T-cell (primary cell): Measurements from ENCODE around the gene CDH4. TPM values are rescaled to one million over a fixed set of nuclear protein-coding genes. Genes with fewer than 3 reads are reported as not detected.

Experiments
- ATAC-seq, 4 experiments: fragments of 200-7000 bp in 3 of 4; fragments of 150-1000 bp in 1 of 4; cut with Tn5 transposase; replicated peaks in 1 of 4; 1 replicate in 3 of 4; 2 replicates in 1 of 4; pipeline ENCODE4 v1.10.0; 2021; ENCODE audit warnings: moderate library complexity in 3 of 4, mild to moderate bottlenecking in 2 of 4, moderate number of reproducible peaks in 1 of 4
- CTCF ChIA-PET, 2 donors: fragments of 300-600 bp; sonication (Branson Sonifier 250); formaldehyde crosslinking; loops; one replicate each; lab custom pipeline; 2022; ENCODE audit warnings: antibody characterized with exemption in 2 of 2; lab: Charles Lee
- POLR2A ChIA-PET, 2 donors: fragments of 300-600 bp; sonication (Branson Sonifier 250); formaldehyde crosslinking; loops; one replicate each; lab custom pipeline; 2022; ENCODE audit warnings: antibody characterized with exemption in 2 of 2; lab: Charles Lee
- DNase-seq, 35 experiments: peaks; one replicate each; pipeline versions ENCODE4 v3.0.0 to v3.0.0-alpha.2; 2013 to 2023
- H3K27ac ChIP-seq: one replicate; pipeline ENCODE4 v1.5.1; 2013; ENCODE audit warnings: low read length
- H3K27me3 ChIP-seq, 2 experiments: replicated peaks in 1 of 2; 1 replicate in 1 of 2; 2 replicates in 1 of 2; pipeline versions ENCODE4 v1.6.1 to v1.7.0; 2013; ENCODE audit warnings: low read length in 1 of 2, mixed read lengths in 1 of 2; ENCODE audit not compliant: control insufficient read depth in 2 of 2, insufficient read depth in 2 of 2; ENCODE audit errors: extremely low read depth in 1 of 2
- H3K36me3 ChIP-seq, 2 donors: 1 replicate in 1 of 2; 2 replicates in 1 of 2; pipeline versions ENCODE4 v1.6.1 to v1.7.0; 2013; ENCODE audit warnings: low read length in 1 of 2; ENCODE audit not compliant: control insufficient read depth in 2 of 2, insufficient read depth in 1 of 2; ENCODE audit errors: extremely low read depth in 1 of 2
- H3K4me1 ChIP-seq, 2 experiments: 1 replicate in 1 of 2; 2 replicates in 1 of 2; pipeline versions ENCODE4 v1.6.1 to v1.7.0; 2013; ENCODE audit warnings: low read length in 2 of 2, mixed read lengths in 1 of 2; ENCODE audit not compliant: insufficient read depth in 2 of 2, control insufficient read depth in 1 of 2; ENCODE audit errors: extremely low read depth in 1 of 2
- H3K4me3 ChIP-seq, 2 donors: 1 replicate in 1 of 2; 2 replicates in 1 of 2; pipeline versions ENCODE4 v1.5.1 to v1.7.0; 2013; ENCODE audit warnings: mild to moderate bottlenecking in 2 of 2, low read length in 1 of 2, moderate library complexity in 1 of 2; ENCODE audit not compliant: control insufficient read depth in 1 of 2; ENCODE audit errors: extremely low read depth in 1 of 2
- H3K9me3 ChIP-seq: 2 replicates; pipeline ENCODE4 v1.7.0; 2013
- H3K27ac Mint-ChIP-seq, 2 donors: one replicate each; pipeline ENCODE4 v1.8.0; 2020 to 2021; ENCODE audit warnings: mild to moderate bottlenecking in 2 of 2, mixed read lengths in 2 of 2
- H3K27me3 Mint-ChIP-seq, 2 donors: one replicate each; pipeline ENCODE4 v1.8.0; 2021 to 2022; ENCODE audit warnings: mixed read lengths in 2 of 2
- H3K36me3 Mint-ChIP-seq: one replicate; pipeline ENCODE4 v1.8.0; 2021; ENCODE audit warnings: mixed read lengths
- H3K4me1 Mint-ChIP-seq, 3 donors: one replicate each; pipeline ENCODE4 v1.8.0; 2020 to 2022; ENCODE audit warnings: mixed read lengths in 3 of 3, mild to moderate bottlenecking in 1 of 3
- H3K4me3 Mint-ChIP-seq, 3 donors: one replicate each; pipeline ENCODE4 v1.8.0; 2020 to 2022; ENCODE audit warnings: mild to moderate bottlenecking in 3 of 3, mixed read lengths in 3 of 3, moderate library complexity in 3 of 3
- H3K9me3 Mint-ChIP-seq, 3 donors: one replicate each; pipeline ENCODE4 v1.8.0; 2020 to 2022; ENCODE audit warnings: mixed read lengths in 3 of 3
- WGBS: methylation state at CpG from one replicate; pipeline ENCODE4 v1.1.5; 2013; ENCODE audit warnings: missing lambda C conversion rate; ENCODE audit not compliant: insufficient coverage; 5-methylcytosine and 5-hydroxymethylcytosine counted together
- total RNA-seq, 35 experiments: library from RNA in 6 of 35; stranded (reverse) in 6 of 35; fragments of 120-200 nt in 1 of 35; gene quantifications; one replicate each; pipeline versions ENCODE4 v1.2.1 to v1.2.4 and lab custom pipeline; 2013 to 2026

Gene CDH4
- total RNA-seq, 5 donors from 2014 or later (not counting 1 experiment from before 2014, with no cell fraction given) = 0.06 to 0.64 (median 0.14) TPM

DNA sequence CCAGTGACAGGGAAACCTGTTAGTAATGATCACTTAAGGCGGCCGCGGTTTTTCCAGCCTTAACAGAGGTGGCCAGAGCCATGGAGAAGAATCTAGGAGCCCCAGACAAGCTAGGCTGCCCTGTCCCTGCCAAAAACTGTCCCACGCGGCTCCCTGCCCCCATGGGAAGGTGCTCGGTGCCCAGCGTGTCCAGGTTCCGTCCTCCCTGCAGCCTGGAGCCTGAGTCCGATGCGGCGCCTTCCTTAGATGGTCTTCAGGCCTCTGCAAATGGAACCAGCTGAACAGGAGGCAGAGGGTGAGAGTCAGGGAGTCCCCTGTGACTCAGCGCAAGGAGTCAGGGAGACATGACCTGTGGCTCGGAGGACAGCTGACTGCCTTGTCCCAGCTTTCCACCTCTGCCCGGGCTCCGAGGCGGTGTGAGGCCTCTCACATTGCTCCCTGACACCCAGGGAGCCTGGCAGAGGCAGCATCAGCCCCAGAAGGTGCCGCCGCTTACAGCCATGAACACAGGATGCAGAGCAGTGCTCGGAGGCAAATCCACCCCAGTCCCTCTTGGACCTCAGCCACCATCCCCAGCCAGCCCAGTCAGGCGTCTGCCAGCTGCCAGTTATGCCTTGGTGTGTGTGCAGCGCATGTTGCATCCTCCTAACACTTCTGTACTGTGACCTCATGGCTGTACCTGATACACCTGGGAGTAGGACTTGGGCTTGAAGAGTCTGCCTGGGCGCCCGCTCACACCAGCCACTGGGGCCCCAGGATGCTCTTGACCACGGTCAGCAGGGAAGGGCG is 377.7 kb downstream of the CDH4 start:
- H3K27me3 ChIP-seq = peaks cover 0 to 5% of the 10 kb centered on the region in 2 experiments
- Mint-ChIP-seq H3K36me3 (no peaks in the 10 kb centered on the region), H3K4me3 (no peak overlapping the region), H3K4me1 (no peaks in the 10 kb centered on the region), H3K27me3 (no peaks in the 10 kb centered on the region), H3K27ac (no peak overlapping the region), H3K9me3 (peaks cover 0 to 6% (median 0%) of the 10 kb centered on the region in 3 donors)
- DNase-seq (no peak), ATAC-seq (no peak)
- no peaks in the 10 kb centered on the region for H3K9me3 ChIP-seq
- H3K27ac ChIP-seq = no peak overlapping the region
- 73% methylated on average over 24 of the region's 25 CpGs for WGBS
- no peaks in the 10 kb centered on the region for H3K36me3 ChIP-seq
- CTCF ChIA-PET = no interaction called here
- no peak overlapping the region for H3K4me3 ChIP-seq
- H3K4me1 ChIP-seq = no peaks in the 10 kb centered on the region
- POLR2A ChIA-PET = no interaction called here

DNA sequence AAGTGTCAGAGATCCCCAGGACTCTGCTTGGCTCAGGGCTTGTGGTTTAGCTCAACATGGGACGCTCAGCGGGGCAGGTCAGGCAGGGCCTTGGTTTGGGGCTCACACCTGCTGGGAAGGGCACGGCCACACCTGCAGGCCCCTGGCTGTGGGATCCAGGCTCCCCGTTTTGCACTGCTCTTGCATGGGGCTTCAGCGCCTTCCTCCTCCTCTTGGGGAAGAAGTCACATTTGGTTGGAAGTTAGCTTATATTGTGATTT is 378.3 kb downstream of the CDH4 start:
- WGBS = 83% methylated on average over 3 of the region's 5 CpGs
- no peak overlapping the region for H3K27ac Mint-ChIP-seq
- Histone ChIP-seq H3K4me3 (no peak overlapping the region), H3K9me3 (no peaks in the 10 kb centered on the region), H3K27me3 (peaks cover 0 to 5% of the 10 kb centered on the region in 2 experiments), H3K27ac (no peak overlapping the region), H3K4me1 (no peaks in the 10 kb centered on the region), H3K36me3 (no peaks in the 10 kb centered on the region)
- POLR2A ChIA-PET = no interaction called here
- no peak for ATAC-seq
- H3K27me3 Mint-ChIP-seq = no peaks in the 10 kb centered on the region
- CTCF ChIA-PET = no interaction called here
- H3K4me1 Mint-ChIP-seq = no peaks in the 10 kb centered on the region
- H3K4me3 Mint-ChIP-seq = no peak overlapping the region
- no peak for DNase-seq
- no peaks in the 10 kb centered on the region for H3K36me3 Mint-ChIP-seq
- peaks cover 0 to 6% (median 0%) of the 10 kb centered on the region in 3 donors for H3K9me3 Mint-ChIP-seq

DNA sequence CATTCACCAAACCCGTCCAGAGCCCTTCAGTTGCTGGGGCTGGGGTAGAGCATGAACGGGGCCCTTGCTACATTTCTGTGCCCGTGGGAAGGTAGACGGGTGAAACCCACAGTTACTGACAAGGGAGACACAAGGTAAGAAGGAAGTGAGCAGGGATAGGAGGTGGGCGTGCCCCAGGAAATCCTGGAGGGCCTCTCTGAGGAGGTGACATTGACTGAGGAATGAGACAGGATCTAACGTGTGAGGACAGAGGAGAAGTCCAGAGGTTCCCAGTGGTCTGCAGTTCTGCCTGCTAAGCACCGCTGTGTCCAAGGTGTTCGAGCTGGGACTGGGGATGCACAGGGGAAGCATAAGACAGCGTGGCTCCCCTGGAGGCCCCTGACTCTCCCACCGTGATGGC is 378.8 kb downstream of the CDH4 start:
- no peak for DNase-seq
- Histone ChIP-seq H3K4me3 (no peak overlapping the region), H3K4me1 (no peaks in the 10 kb centered on the region), H3K27ac (no peak overlapping the region), H3K27me3 (peaks cover 0 to 5% of the 10 kb centered on the region in 2 experiments), H3K9me3 (no peaks in the 10 kb centered on the region), H3K36me3 (no peaks in the 10 kb centered on the region)
- H3K36me3 Mint-ChIP-seq = no peaks in the 10 kb centered on the region
- ChIA-PET CTCF (no interaction called here), POLR2A (no interaction called here)
- 75% methylated on average over 8 of the region's 10 CpGs for WGBS
- ATAC-seq = no peak
- peaks cover 0 to 6% (median 0%) of the 10 kb centered on the region in 3 donors for H3K9me3 Mint-ChIP-seq
- no peaks in the 10 kb centered on the region for H3K4me1 Mint-ChIP-seq
- H3K27me3 Mint-ChIP-seq = no peaks in the 10 kb centered on the region
- no peak overlapping the region for H3K4me3 Mint-ChIP-seq
- no peak overlapping the region for H3K27ac Mint-ChIP-seq

DNA sequence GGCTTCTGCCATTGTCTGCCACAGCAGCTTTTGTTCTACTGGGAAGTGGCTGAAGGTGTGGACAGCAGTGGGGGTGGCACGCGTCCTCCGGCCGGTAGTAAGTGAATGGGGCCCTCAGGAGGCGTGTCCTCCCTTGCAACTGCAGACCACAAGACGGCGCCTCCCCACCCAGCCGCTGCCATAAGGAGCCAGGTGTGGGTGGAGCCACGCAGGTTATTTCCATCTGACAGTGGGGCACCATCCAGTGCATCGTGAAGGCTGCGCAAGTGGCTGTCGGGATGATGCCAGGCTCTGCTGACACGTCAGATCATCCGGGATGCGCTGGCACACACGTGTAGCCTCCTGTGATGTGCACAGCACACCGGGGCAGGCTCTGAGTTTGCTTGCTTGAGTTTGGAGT is 379.7 kb downstream of the CDH4 start:
- no peak overlapping the region for H3K4me3 Mint-ChIP-seq
- POLR2A ChIA-PET = no interaction called here
- DNase-seq (no peak), ATAC-seq (no peak)
- Histone ChIP-seq H3K4me1 (no peaks in the 10 kb centered on the region), H3K36me3 (no peaks in the 10 kb centered on the region), H3K27ac (no peak overlapping the region), H3K9me3 (no peaks in the 10 kb centered on the region), H3K4me3 (no peak overlapping the region), H3K27me3 (peaks cover 0 to 7% of the 10 kb centered on the region in 2 experiments)
- H3K27ac Mint-ChIP-seq = no peak overlapping the region
- H3K36me3 Mint-ChIP-seq = no peaks in the 10 kb centered on the region
- H3K9me3 Mint-ChIP-seq = peaks cover 0 to 6% (median 0%) of the 10 kb centered on the region in 3 donors
- CTCF ChIA-PET = no interaction called here
- no peaks in the 10 kb centered on the region for H3K27me3 Mint-ChIP-seq
- no peaks in the 10 kb centered on the region for H3K4me1 Mint-ChIP-seq
- 81% methylated on average over 16 of the region's 17 CpGs for WGBS

DNA sequence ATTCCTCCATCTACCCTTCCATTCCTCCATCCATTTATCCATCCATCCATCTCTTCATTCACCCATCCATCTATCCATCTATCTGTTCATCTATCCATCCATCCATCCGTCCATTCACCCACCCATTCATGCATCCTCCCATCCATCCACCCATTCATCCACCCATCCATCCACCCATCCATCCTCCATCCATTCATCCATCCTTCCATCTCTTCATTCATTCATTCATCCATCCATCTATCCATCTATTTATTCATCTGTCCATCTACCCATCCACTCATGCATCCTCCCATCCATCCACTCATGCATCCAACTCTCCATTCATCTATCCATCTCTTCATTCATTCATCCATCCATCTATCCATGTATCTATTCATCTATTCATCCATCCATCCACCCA is 380.9 kb downstream of the CDH4 start:
- Mint-ChIP-seq H3K9me3 (peaks cover 0 to 6% (median 0%) of the 10 kb centered on the region in 3 donors), H3K36me3 (no peaks in the 10 kb centered on the region), H3K4me3 (no peak overlapping the region), H3K27me3 (no peaks in the 10 kb centered on the region), H3K4me1 (no peaks in the 10 kb centered on the region), H3K27ac (no peak overlapping the region)
- ChIA-PET POLR2A (no interaction called here), CTCF (no interaction called here)
- Histone ChIP-seq H3K27ac (no peak overlapping the region), H3K36me3 (no peaks in the 10 kb centered on the region), H3K4me3 (no peak overlapping the region), H3K4me1 (no peaks in the 10 kb centered on the region), H3K9me3 (no peaks in the 10 kb centered on the region), H3K27me3 (peaks cover 0 to 7% of the 10 kb centered on the region in 2 experiments)
- DNase-seq (no peak), ATAC-seq (no peak)
- 81% methylated on average over 1 of the region's 1 CpG for WGBS

DNA sequence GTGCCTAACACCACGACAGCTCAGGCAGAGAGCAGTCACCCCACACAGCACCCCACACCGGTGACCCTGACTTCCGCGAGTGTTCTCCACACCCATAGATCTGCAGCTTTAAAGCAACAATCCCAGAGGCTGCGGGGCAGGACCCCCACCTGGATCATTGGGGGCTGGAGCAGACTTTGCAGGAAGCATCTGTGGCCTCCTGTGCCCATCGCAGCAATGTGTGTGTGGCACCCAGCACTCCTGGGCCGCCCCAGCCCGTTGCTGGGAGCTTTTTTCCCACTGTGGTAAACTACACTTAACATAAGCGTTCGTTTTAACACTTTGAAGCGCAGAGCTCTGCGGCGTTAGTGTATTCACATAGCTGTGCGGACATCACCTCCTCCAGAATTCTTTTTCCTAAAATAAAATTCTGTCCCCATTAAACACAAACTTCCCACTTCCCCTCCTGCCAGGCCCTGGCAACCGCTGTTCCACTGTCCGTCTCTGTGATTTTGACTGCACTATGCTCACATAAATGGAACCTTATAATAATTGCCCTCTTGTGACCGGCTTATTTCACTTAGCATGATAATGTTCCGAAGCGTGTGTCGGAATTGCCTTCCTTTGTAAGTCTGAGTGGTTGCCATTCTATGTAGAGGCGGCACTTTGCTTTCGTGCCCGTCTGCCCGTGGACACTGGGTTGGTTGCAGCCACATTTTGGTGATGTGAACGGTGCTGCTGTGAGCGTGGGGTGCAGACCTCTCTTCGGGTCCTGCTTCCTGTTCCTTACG is 382.5 kb downstream of the CDH4 start:
- Histone ChIP-seq H3K36me3 (no peaks in the 10 kb centered on the region), H3K27me3 (peaks cover 0 to 4% of the 10 kb centered on the region in 2 experiments), H3K9me3 (no peaks in the 10 kb centered on the region), H3K4me1 (no peaks in the 10 kb centered on the region), H3K4me3 (no peak overlapping the region), H3K27ac (no peak overlapping the region)
- ChIA-PET CTCF (no interaction called here), POLR2A (no interaction called here)
- WGBS = 88% methylated on average over 28 of the region's 28 CpGs
- Mint-ChIP-seq H3K27me3 (no peaks in the 10 kb centered on the region), H3K9me3 (peaks cover 0 to 6% (median 0%) of the 10 kb centered on the region in 3 donors), H3K27ac (no peak overlapping the region), H3K4me3 (no peak overlapping the region), H3K4me1 (no peaks in the 10 kb centered on the region), H3K36me3 (no peaks in the 10 kb centered on the region)
- ATAC-seq (no peak), DNase-seq (no peak)
